Keratinocyte (primary cell): Measurements from ENCODE around the gene USP34. TPM values are rescaled to one million over a fixed set of nuclear protein-coding genes. Genes with fewer than 3 reads are reported as not detected.

Source experiments
- DNase-seq: peaks from one replicate; pipeline ENCODE4 v3.0.0-alpha.2; 2011; ENCODE audit warnings: low read depth, missing footprints, low spot score
- FAIRE-seq: peaks from 2 replicates; lab custom pipeline; 2011; peaks lifted over from hg19 to GRCh38; lab: Jason Lieb, UNC
- H2AFZ ChIP-seq: 2 replicates; pipeline ENCODE4 v1.6.0; 2012; ENCODE audit warnings: low read length, control low read depth, inconsistent platforms; ENCODE audit not compliant: control insufficient read depth
- H3K27ac ChIP-seq: 2 replicates; pipeline ENCODE4 v1.5.1; 2011; ENCODE audit warnings: low read length; ENCODE audit not compliant: control insufficient read depth, insufficient read depth
- H3K27me3 ChIP-seq: 3 replicates; pipeline ENCODE4 v1.6.0; 2011; ENCODE audit warnings: low read length; ENCODE audit not compliant: control insufficient read depth, insufficient read depth; ENCODE audit errors: extremely low read depth
- H3K36me3 ChIP-seq, 2 experiments: 2 replicates in 1 of 2; 3 replicates in 1 of 2; pipeline ENCODE4 v1.5.1; 2011; ENCODE audit warnings: low read length in 2 of 2, mild to moderate bottlenecking in 1 of 2; ENCODE audit not compliant: control insufficient read depth in 2 of 2, insufficient read depth in 2 of 2; ENCODE audit errors: extremely low read depth in 1 of 2
- H3K4me1 ChIP-seq: 3 replicates; pipeline ENCODE4 v1.5.1; 2011; ENCODE audit warnings: low read length; ENCODE audit not compliant: control insufficient read depth, insufficient read depth; ENCODE audit errors: extremely low read depth
- H3K4me2 ChIP-seq: 3 replicates; pipeline ENCODE4 v1.6.0; 2011; ENCODE audit warnings: low read depth, low read length; ENCODE audit not compliant: control insufficient read depth, insufficient read depth; ENCODE audit errors: extremely low read depth
- H3K4me3 ChIP-seq, 3 experiments: fragments of 200-600 bp in 1 of 3; sonication (generic) in 1 of 3; 2 replicates in 2 of 3; 3 replicates in 1 of 3; pipeline ENCODE4 v1.5.1; 2011 to 2016; ENCODE audit warnings: low read length in 3 of 3, mild to moderate bottlenecking in 3 of 3, control low read depth in 2 of 3, inconsistent platforms in 1 of 3, low read depth in 1 of 3, mixed read lengths in 1 of 3, mixed run types in 1 of 3, moderate library complexity in 1 of 3; ENCODE audit not compliant: control insufficient read depth in 2 of 3, insufficient read depth in 2 of 3; ENCODE audit errors: extremely low read depth in 1 of 3
- H3K79me2 ChIP-seq: 2 replicates; pipeline ENCODE4 v1.6.0; 2012; ENCODE audit warnings: low read length; ENCODE audit not compliant: control insufficient read depth, insufficient read depth
- H3K9ac ChIP-seq: 3 replicates; pipeline ENCODE4 v1.6.0; 2011; ENCODE audit warnings: low read length; ENCODE audit not compliant: control insufficient read depth, insufficient read depth; ENCODE audit errors: extremely low read depth
- H3K9me1 ChIP-seq: 3 replicates; pipeline ENCODE4 v1.6.0; 2011; ENCODE audit warnings: low read length; ENCODE audit not compliant: control insufficient read depth, insufficient read depth; ENCODE audit errors: extremely low read depth
- H3K9me3 ChIP-seq: 2 replicates; pipeline ENCODE4 v1.5.1; 2012; ENCODE audit warnings: low read depth, low read length; ENCODE audit not compliant: control insufficient read depth
- H4K20me1 ChIP-seq: 3 replicates; pipeline ENCODE4 v1.6.0; 2011; ENCODE audit warnings: low read length; ENCODE audit not compliant: control insufficient read depth, insufficient read depth; ENCODE audit errors: extremely low read depth
- CTCF ChIP-seq, 3 experiments: IDR thresholded peaks in 1 of 3; conservative IDR thresholded peaks in 1 of 3; optimal IDR thresholded peaks in 1 of 3; 2 replicates in 2 of 3; 3 replicates in 1 of 3; pipeline versions ENCODE3 to v1.5.1; 2011; ENCODE audit warnings: low read length in 3 of 3, mild to moderate bottlenecking in 3 of 3, moderate library complexity in 2 of 3, control low read depth in 1 of 3, inconsistent platforms in 1 of 3; ENCODE audit not compliant: insufficient read depth in 2 of 3; ENCODE audit errors: extremely low read depth in 1 of 3
- EZH2 ChIP-seq: IDR thresholded peaks from one replicate; pipeline ENCODE4 v1.6.1; 2012; ENCODE audit warnings: inconsistent platforms, mild to moderate bottlenecking, low read length, moderate library complexity
- dilution Hi-C: fragments of 300-500 bp; cut with MboI; formaldehyde crosslinking; loops from one replicate; pipeline ENCODE4 v1.7.0; 2020; ENCODE audit warnings: low sequenced_read_pairs; ENCODE audit not compliant: extremely low pct_ligation_motif_present
- polyA plus RNA-seq, 5 experiments: library from polyadenylated mRNA; depleted of rRNA in 3 of 5; stranded (reverse) in 3 of 5; stranded (forward) in 1 of 5; unstranded in 1 of 5; fragments of >200 nt; gene quantifications; 1 replicate in 1 of 5; 2 replicates in 3 of 5; 3 replicates in 1 of 5; pipeline versions ENCODE4 v1.2.1 to v1.2.3, GENCODE V29; 2011 to 2012; ENCODE audit warnings: missing spikeins in 2 of 5, low read depth in 1 of 5, low replicate concordance in 1 of 5

USP34 gene
- polyA plus RNA-seq, 1 donor (not counting 4 experiments of a cell fraction or from before 2014, with no cell fraction given) = 54.7 TPM

- FAIRE-seq (no peak), DNase-seq (no peak)
- Histone ChIP-seq H3K9me3 (no peaks in the 10 kb centered on the region), H4K20me1 (no peaks in the 10 kb centered on the region), H3K4me2 (no peak overlapping the region), H3K4me3 (no peak overlapping the region), H3K79me2 (no peaks in the 10 kb centered on the region), H3K9ac (no peak overlapping the region), H3K27me3 (no peaks in the 10 kb centered on the region), H3K27ac (no peak overlapping the region), H3K36me3 (peaks cover 4 to 5% of the 10 kb centered on the region in 2 experiments), H3K9me1 (no peaks in the 10 kb centered on the region), H2AFZ (no peak overlapping the region), H3K4me1 (no peaks in the 10 kb centered on the region)
- TF ChIP-seq CTCF (optimal IDR thresholded peaks at IDR 0.05 in 1 of 3, IDR thresholded peaks at IDR 0.05 in 1 of 3, conservative IDR thresholded peaks at IDR 0.05 in 1 of 3; ENCODE audit: extremely low read depth in 1 of 3, insufficient read depth in 2 of 3, low read length in 3 of 3) (no peak), EZH2 (no peak)
- dilution Hi-C loops = no loop called here
These were observed 232.5 kb downstream of the USP34 start for GRCh38 chr2:61238219-61239012.

- FAIRE-seq = no peak
- no peak overlapping the region for H2AFZ ChIP-seq
- no peak overlapping the region for H3K4me2 ChIP-seq
- no peak overlapping the region for H3K9ac ChIP-seq
- no peaks in the 10 kb centered on the region for H3K79me2 ChIP-seq
- H3K9me3 ChIP-seq = no peaks in the 10 kb centered on the region
- dilution Hi-C loops = no loop called here
- no peaks in the 10 kb centered on the region for H3K9me1 ChIP-seq
- no peak for DNase-seq
- no peak for TF ChIP-seq CTCF (optimal IDR thresholded peaks at IDR 0.05 in 1 of 3, IDR thresholded peaks at IDR 0.05 in 1 of 3, conservative IDR thresholded peaks at IDR 0.05 in 1 of 3; ENCODE audit: extremely low read depth in 1 of 3, insufficient read depth in 2 of 3, low read length in 3 of 3)
- no peak for TF ChIP-seq EZH2
- no peak overlapping the region for H3K27ac ChIP-seq
- H3K27me3 ChIP-seq = no peaks in the 10 kb centered on the region
- H4K20me1 ChIP-seq = no peaks in the 10 kb centered on the region
- peaks cover 5 to 6% of the 10 kb centered on the region in 2 experiments for H3K36me3 ChIP-seq
- no peaks in the 10 kb centered on the region for H3K4me1 ChIP-seq
- no peak overlapping the region for H3K4me3 ChIP-seq
These were observed 235.2 kb downstream of the USP34 start for GRCh38 chr2:61235716-61236115.
